ENCODE results near the gene CD93.

Gene CD93

DNA sequence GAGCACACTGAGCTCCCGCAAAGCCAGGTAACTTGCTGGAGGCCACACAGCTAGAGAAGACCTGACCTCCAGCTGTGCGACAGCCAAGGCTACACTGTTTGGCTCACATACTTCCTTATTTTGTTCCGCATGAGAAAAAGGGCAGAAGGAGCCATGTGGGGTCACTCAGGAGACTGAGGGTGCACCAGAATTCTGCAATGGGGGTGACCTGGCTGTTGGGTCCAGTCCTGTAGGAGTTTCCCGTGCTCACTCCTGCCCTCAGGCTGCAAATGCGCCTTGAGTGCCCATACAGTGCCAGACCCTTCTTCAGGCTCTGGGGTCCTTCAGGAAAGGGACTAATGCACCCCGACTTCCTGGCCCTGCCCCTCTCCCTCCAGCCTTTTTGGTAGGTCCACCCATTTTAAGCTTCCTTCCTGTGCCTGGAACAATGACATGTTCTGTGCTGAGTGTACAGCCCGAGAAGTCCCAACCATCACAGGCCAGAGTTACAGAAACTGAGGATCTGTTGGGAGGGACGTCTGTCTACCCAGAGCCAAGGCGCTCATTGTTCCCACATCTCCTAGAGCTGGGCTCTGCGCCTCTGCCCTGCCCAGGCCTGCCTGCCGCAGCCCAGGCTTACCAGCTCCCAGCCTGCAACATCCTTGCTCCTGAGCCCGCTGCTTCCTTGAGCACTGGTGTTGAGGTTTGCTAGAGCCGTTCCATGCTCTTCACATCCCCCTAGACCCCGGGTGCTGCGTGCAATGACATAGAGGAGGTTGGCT is 33.5 kb upstream of the CD93 start:
- DNase-seq, result no peak

DNA sequence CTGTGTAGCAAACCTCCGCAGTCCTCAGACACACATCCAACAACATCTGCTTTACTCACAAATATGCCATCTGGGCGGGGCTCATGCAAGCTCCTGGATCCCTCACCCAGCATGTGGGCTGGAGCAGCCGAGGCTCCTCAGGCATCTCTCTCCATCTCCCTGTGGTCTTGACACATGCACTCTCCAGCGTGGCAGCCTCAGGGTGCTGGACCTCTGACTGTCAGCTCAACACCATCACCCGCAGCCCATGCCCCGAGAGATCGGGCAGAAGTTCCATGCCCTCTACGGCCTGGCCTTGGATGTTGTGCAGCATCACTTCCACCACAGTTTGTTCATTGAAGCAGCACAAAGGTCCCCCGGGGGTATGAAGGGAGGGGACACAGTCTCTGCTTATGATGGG is 32.6 kb upstream of the CD93 start:
- no peak for DNase-seq

DNA sequence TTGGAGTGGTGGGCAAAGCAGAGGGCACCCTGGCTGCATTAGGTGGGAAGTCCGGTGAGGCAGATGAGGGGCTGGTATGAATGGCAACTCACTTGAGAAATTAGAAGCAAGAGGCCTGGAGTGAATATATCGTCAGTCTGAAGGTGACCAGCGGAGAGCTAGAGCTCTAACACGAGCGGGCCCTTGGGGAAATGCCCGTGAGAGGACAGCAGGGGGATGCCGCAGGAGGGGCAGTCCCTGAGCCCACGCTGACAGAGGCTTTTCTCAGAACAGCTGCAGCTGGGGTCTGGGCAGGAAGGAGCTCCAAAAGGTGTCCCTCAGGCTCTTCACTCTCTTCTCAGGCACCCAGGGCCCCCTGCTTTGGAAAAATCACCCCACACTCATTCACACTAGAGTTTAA is 32.0 kb upstream of the CD93 start:
- DNase-seq, result no peak

DNA sequence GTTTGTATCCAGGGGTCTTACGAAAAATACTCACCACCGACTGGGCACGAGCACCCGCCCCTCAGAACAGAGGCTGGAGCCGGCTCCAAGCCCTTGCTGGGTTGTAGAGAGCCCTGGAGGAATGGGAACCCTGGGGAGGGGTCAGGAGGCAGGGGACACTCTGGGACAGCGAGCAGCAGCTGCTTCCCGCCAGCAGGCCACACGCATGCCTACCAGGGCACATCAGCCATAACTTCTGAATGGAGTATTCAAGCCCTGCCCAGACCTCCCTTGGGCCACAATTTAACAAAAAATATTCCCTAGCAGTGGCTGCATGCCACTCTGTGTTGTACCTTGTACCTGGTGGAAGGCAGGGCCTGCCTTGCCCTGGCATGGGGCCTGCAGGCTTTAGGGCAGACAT is 31.6 kb upstream of the CD93 start:
- DNase-seq, result no peak

DNA sequence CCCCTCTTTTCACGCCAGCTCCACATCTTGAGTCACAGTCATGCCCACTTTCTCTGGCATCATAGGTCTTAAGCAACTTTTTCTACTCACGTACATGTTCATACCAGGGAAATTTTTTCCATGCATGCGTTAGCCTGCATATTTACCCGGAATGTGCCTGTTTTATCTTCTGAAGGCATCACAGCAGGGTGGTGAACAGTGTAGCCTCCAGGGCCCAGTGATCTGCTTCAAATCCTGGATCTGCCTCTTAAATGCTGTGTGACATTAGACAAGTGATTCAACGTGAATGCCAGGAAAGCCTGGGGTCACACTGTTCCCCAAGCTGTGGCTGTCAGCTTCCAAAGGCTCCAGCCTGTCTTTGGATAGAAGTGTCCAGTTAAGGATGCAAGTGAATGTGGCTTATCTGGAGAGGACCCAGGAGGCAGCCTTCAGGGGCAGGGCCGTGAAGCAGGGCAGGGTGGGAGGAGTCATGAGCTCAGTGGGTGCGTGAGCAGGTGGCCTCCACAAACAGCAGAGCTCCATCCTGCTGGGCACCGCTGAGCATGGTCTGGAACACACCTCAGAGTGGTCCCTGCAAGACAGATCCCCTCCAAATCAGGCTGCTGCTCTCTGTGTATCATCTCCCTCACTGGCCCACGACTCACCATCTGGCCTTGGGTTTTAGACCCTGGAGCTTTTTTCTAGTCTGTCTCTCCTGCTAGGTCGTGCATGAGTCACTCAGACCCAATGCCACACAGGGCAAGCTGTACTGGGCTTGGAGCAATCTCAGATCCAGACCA is 30.4 kb upstream of the CD93 start:
- no peak for DNase-seq

DNA sequence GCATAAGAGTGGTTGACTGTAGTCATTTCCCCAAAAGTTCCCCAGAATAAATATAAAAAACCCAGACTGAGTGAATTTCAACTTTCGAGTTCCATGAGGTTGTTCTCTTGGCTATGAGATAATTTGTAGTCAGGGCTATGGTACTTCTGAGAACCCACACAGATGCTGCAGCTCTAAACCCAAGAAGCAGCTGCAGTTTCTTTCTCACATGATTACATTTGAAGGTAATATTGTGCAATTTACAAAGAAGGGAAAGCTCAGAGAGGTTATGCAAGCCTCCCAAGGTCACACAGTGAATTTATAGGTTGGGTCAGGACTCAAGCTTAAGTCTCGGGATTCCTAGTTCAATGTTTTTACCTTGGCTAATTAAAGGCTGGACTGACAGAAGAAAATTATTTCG is 29.7 kb upstream of the CD93 start:
- no peak for DNase-seq

DNA sequence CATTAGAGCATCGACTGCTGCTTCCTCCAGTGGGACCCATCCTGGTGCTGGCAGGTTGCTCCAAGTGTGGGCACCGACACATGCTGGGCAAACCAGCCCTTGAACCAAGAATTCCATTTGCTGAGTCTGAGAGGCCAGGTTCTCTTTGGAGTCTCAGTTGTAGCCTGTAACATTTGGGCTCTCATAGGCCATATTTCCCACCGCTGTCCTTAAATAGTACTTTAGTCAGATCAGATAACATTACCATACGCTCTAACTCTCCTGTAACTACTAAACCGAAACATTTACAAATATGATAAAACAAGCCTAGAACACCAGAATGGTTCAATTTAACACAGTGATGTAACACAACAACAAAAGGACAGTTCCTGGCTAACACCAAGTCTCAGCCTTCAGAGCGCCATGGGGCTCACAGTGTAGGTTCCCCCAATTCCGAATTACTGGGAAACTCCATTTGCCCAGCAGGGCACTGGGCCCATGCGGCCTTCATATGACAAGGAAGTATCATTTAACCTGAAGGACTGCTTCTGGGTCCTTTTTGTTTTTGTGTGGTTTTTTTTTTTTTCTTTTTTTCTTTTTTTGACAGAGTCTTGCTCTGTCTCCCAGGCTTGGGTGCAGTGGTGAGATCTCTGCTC is 28.4 kb upstream of the CD93 start:
- DNase-seq, result no peak

DNA sequence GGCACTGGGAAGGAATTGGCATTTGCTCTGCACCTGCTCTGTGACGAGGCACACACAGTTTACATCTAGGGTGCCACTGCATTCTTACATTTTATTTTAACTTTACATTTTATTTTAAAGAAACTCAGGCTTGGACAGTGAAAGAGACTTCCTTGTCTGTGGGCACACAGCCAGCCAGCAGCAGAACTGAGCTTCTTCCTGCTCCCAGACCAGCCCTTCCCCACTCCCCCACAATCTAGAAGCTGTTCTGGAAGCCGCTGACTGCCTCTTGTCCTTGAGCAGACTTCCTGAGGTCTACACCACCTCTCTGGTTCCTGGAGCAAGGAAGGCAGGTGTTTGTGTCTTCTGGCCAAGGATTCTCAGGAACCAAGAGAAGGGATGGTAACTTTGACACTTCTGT is 27.9 kb upstream of the CD93 start:
- no peak for DNase-seq

DNA sequence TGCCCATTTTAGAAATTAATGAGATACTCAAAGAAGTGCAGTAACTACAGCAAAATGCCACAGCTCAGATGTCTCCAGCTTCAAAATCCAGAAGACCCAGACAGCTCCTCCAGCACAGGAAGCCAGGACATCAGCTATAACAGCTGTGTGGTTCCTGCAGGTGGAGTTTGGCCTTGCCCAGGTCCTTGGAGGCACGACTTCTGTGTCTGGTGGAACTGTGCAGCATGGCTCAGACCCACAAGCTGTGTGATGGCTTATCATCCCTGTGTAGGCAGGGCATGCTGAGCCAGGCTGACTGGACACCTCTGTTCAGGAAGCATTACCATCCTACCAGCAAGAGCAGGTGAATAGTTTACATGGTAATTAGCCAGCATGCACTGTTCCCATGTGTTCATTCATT is 26.5 kb upstream of the CD93 start:
- no peak for DNase-seq

DNA sequence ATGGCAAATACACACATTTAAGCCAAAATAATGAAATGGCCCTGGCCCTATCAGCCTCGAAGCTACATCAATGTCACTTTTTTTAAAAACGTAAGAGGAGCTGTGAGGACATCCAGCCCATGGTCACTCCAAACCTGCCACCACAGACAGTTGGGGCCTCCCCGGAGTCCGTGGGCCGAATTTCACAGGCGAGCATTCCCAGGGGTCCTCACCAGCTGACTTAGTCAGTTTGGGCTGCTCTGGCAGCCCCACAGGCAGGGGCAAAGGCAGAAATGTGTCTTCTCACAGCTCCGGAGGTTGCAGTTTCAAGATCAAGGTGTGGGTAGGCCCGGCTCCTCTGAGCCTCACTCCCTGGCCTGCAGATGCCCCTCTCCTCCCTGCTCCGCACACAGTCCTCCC is 25.8 kb upstream of the CD93 start:
- no peak for DNase-seq

DNA sequence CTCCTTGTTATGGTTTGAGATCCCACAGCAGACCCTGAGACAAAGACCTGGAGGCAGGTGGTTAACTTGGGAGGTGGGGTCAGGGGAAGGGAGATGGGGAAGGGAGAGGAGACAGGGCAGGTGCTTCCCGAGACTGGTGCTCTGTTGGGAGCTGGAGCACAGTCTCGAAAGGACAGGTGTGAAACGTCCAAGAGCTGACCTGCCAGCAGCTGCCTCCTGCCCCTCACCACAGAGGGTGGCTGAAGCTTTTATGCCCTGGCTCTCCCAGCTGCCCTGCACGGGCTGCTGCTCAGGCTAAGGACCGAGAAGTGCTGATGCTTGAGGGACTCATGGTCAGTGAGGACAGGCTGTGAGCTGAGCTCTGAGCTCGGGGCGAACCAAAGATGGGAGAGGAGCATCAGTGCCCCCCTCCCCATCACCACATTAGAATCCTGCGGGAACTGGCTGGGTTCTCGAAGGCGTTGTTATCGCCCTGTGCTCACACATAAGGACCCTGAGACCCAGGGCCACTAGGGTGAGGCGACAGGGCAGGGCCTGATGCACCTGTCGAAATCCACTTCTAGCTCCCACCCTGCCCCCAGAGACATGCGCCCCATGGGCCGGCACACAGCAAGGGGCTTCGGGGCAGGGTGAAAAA is 25.3 kb upstream of the CD93 start:
- DNase-seq, result no peak

DNA sequence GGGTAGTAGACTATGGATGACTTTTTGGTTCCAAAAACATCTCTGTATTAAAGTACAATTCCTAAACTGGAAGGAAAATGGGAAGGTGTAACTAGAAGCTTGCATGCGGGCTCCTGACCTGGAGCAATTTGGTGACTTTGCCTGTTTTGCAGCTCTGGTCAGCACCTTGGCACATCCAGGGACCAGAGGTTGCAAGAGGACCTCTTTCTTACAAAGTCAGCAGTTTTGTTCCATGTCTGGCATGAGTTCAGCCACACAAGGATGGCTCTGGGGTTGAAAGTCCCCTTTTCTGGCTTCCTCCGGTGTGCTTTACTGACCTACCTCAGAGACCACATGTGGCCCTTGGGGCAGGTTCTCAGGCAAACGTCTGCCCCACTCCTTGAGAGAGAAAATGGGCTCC is 22.7 kb upstream of the CD93 start:
- DNase-seq, result no peak

DNA sequence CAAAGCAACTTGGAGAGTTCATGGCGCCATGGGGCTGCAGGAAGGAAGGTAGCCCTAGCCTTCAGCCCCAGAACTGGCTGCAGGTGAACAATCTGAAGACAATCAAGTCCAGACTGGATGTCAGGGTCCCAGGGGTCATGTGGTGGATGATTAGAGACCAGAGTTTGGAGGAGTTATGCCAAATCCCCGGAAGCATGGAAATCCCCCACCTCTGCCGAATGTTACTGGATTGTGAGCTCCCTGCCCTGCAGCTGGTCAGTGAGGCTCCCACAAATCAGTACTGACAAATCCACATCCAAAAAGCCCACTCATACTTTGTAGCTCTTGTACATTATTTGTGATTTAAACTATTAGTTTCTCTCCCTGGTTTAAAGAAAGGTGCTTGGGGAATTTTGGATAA is 21.3 kb upstream of the CD93 start:
- DNase-seq, result no peak

DNA sequence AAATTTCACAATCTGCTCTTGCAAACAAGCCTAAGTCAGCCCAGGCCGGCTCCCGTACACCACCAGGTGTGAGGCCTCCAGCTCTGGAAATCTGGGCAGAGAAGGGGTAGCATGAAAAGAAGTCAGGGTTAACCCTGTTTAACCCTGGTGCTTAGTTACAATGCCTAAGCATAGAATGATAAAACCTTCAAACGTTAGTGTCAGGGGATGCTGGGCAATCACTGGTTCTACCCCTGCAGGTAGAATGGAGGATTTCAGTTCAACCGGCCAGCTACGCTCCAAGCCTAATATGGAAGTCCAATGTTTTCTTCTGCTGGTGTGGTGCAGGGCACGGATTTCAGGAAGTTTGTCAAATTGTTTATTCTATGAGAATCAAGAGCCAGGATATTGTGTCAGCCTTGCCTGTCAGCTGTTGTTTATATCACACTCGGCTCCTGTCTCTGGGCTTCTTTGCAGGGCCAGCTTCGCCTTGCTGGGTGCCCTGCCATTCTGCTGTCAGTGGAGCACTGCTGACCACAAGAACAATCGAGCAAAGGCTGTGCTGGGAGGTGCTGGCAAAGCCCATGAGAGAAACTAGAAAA is 20.2 kb upstream of the CD93 start:
- no peak for DNase-seq

DNA sequence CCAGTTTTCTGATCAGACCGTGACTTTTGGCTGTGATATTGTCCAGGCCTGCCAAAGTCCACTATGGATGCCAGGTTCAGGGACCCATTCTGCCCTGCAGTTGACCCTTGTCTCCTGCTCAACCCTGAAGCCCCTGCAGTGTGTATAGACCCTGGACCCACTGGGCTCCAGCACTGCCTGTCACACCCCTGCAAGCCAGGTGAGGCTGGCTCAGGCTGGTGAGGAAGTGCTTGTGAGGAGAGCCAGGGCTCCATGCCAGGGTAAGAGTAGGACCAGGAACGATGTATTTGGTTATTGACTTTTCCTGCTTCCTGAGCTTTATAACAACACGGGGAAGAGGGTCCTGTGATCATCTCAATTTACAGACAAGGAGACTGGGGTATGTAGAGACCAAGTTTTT is 19.1 kb upstream of the CD93 start:
- no peak for DNase-seq

DNA sequence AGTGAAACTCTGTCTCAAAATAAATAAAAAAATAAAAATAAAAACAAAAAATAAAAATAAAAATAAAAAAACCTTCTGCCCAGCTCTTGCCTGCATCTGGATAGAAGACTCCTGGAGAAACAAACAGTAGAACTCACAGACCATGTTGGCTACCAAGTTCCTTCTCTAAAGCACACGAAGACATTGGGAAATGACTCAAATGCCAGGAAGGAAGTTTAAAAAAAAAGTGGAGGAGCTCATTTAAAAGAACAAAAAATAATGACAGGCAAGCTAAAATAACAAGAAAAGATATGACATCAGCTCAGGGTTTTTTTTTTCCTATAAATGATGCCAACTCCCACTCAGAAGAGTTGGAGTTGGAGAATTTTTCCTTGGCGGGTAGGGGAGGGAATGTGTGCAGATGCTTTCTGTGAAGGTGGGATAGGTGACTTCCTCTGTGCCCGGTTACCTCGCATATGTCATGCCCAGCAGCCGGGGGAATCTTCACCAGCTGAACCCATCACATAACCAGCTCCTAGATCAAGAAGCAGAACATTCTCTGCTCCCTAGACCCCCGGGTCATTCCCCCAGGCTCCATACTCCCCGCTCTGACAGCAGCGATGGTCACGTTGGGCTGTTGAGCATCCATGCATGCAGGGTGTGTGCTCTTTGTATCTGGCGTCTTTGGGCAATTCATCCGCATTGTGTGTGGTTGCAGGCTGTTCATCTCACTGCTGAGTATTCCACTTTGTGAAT is 17.3 kb upstream of the CD93 start:
- DNase-seq, result no peak

DNA sequence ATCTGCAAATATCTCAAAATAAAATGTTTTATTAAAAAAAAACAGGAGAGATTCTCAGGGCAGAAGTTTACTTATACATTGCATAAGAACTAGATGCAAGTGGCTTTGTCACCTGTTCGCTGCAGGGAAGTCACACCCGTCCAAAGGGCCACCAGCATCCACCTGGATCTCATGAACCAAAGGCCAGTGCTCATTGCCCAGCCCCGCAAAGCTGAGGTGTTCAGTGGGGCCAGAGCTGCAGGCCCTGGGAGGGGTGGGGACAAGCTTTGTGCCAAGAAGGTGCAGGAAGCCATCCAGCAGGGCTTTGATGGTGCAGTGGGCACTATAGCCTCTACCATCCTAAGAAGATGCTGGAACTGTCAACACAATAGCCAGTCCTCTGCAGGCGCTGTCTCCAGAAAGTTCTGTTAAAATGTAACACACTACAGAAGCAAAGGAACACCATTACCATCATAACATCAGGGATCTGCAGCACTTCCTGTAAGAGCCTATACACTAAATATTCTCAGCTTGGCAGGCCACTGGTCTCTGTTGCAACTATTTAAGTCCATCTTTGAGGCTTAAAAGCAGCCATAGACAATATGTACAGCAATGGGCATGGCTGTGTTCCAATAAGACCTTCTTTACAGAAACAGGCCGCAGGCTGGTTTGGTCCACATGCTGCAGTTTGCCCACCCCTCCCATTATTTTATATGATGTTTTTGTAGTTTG is 15.7 kb upstream of the CD93 start:
- DNase-seq, result no peak

DNA sequence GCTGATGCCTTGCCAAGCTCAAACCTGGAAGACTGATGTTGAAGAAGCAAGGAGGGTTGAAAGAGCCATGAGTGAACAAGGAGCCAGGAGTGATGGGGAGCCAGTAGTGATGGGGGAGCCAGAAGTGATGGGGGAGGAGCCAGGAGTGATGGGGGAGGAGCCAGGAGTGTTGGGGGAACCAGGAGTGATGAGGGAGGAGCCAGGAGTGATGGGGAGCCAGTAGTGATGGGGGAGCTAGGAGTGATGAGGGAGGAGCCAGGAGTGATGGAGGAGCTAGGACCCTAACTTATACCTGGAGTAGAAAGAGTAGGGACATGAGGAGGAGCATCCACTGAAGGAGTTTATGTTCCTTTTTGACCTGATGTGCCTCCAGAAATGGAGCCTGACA is 14.6 kb upstream of the CD93 start:
- DNase-seq, result no peak

DNA sequence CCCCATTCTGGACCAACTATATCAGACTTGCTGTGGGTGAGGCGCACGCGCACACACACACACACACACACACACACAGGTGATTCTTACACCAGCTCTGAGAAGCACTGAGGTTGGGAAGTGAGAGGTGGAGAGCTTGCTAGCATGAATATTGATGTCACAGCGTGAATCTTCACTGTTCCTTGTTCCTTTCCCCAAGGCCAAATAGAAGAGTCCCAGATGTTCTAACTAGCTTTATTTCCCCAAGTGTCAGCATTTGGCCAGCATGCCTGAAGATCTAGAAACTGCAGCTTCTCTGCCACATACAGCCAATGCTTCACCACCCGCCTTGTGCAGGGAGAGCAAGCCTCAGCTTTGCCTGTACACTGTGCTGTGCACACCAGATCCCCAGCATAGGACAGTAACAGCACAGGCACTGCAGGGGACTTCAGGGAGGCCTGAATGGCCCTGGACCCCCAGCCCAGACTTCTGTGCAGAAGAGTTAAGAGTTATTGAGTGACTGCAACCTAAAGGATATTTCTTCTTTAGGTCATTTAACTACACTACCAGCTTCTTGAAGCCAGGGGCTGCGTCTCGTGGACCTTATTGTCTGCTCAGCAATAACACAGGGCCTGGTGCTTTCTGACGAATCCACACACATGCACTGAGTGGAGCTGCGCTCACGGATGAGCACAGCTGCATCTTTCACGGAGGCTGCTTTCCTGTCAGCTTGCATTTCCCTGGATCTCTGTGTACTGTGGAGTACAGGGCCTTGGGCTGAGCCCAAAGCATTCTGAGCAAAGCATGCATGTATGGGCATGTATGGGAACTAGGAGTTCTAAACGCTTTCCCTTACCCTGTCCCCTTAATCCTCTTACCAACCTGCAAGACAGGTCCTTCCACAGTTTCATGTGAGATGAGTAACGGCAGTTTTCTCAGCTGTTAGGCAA is 13.9 kb upstream of the CD93 start:
- no peak for DNase-seq

DNA sequence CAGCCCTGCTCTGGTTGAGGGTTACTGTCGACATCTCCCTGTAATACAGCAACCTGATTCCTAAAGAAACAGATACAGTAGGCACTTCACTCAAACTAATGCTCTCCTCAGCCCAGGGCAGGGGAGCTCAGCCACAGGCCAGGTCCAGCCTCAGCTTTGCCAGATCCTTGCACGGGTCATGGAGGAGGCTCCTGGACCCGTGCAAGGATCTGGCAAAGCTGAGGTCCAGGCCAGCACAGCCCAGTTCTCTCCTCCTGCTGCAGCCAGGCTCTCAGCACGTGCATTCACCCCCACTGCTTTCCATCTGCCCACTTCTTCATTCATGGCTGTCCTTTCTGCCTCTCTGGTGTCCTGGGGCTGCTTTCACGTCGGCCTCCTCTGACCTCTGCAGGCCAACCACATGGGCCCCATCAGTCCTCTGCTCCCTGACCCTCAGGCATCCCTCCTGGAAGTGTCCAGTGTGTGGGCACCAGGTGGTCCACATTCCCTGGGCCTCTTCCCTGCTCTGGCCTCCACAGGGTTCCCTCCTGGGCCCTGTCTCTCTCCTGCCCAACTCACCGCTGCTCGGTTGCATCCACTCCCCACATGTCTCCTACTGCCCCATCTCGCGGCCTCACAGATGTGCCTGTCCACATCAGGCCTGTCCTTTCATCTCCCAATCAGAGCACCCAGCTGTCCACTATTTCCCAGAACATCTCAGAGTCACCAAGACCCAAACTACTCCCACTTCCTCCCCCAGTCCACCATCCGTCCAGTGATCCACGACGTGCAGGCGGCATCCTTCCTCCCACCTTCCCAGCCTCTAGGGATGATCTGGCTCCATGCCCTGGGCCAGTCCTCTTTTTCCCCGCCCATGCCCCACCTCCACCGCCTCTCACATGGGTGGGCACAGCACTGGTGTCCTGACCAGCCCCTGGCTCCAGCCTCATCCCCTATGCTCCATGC is 11.8 kb upstream of the CD93 start:
- no peak for DNase-seq

All from NCI-H446 (cell line).